NCI-H345 treated with DMSO at 0.1 percent for 48 hours (cell line): ENCODE measurements around the gene IDS.
A peak's percentile ranks its signal among the peaks of the same experiment; 100 is the strongest.
"Not testable (repeated sequence)": the region's sequence is repeated elsewhere in the genome, so short reads cannot be mapped to it uniquely, and the experiment has no call there.

Experiments
- DNase-seq: peaks from one replicate; lab custom pipeline; 2025; ENCODE audit not compliant: unreplicated experiment; lab: John Stamatoyannopoulos, UW

Gene IDS, protein sequence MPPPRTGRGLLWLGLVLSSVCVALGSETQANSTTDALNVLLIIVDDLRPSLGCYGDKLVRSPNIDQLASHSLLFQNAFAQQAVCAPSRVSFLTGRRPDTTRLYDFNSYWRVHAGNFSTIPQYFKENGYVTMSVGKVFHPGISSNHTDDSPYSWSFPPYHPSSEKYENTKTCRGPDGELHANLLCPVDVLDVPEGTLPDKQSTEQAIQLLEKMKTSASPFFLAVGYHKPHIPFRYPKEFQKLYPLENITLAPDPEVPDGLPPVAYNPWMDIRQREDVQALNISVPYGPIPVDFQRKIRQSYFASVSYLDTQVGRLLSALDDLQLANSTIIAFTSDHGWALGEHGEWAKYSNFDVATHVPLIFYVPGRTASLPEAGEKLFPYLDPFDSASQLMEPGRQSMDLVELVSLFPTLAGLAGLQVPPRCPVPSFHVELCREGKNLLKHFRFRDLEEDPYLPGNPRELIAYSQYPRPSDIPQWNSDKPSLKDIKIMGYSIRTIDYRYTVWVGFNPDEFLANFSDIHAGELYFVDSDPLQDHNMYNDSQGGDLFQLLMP

DNA sequence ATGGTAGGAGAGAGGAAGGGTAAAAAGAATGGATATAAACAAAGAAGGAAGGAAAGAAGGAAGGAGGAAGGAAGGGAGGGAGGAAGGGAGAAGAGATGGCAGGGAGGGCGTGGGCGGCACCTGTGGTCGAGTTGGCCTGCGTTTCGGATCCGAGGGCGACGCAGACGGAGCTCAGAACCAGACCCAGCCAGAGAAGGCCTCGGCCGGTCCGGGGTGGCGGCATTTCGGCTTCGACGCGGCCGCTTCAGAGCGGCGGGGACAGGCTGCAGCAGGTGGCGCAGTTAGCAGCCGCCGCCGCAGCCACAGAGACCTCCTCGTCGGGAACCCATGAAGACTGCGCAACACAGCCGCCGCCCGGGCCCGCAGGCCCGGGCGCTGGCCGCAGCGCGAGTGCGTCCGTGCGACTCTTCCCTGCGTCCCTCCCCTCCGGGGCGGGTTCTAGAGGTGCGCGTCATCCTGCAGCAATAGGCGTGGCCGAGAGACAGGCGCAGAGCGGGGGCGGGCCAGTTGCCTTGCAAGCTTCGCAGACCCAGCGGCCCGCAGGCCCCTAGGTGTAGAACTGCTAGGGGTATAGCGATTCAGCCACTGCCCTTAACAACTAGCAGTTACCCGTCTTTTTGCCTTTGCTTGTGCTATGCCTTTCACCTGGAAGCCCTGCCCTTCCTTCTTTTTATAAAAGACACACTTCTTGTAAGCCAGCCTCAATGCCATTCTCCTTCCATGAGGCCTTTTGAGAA lies at the start of gene IDS:
IDS (minus strand) TSS at position 392 of the 737 bp plus-strand sequence; CDS start at position 223, 169 bp downstream.
- peak; percentile 36 for DNase-seq

DNA sequence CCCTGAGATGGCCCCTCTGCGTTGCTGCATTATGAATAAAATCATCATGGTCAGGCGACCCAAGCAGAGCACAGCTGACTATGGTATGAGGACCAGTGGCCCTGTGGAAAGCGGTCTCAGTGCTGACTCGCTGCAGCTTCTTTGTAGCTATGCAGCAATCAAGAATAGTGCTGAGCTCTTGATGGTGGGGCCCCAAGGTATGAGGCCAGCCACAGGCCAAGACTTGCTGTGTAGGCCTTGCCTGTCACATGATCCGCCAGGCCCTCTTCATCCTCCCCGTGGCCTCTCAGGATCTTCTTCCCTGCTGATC lies 46.8 kb upstream of the IDS start:
- DNase-seq: not testable (repeated sequence)

DNA sequence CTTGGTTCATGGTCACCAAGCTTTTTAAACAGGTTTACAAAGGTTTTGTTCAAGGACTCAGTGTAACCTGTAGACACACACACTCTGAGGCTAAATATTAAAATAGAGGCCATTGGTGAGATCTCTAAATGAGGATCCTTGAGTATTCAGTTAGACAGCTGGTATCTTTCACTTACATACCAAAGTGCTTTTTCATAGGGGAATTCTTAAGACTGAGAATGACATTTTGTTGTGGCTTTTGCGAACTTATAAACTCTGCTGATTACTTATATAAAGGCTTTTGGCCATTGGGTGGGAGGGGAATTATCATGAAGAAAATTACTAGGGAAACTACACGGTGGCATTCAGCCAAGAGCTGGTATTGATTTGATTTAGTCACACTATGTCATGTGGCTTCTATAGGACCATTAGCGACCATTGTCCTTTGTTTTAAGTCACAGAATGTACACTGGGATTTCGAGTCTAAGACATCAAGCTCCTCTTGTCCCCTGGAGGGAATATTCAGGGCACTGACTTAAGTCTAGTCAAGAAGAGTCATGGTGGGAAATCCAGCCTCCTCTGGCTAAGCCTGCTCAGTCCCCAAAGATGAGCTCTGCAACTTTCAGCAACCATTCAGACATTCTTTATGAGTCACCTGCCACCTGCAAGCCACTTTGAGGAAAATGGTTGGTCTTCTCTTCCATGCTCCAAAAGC lies 46.3 kb upstream of the IDS start:
- DNase-seq: not testable (repeated sequence)

DNA sequence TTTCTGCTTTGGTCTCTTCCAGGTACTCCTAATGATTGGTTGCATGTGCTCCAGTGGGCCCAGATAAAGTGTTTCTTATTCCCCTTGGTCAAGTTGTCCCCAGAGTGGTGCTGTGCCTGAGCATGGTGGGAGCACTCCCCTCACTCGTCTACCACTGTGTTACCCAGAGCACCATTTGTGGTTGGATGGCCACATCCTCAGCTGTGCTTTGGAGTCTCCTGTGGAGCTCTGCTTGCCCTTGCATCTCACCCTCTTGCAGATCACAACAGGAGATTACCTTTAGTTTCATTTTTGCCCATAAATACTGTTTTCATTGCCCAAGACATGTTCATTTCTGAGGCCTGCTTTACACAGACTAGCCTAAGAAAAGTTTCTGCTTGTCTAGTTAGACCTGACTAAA lies 45.3 kb upstream of the IDS start:
- not testable (repeated sequence) for DNase-seq

DNA sequence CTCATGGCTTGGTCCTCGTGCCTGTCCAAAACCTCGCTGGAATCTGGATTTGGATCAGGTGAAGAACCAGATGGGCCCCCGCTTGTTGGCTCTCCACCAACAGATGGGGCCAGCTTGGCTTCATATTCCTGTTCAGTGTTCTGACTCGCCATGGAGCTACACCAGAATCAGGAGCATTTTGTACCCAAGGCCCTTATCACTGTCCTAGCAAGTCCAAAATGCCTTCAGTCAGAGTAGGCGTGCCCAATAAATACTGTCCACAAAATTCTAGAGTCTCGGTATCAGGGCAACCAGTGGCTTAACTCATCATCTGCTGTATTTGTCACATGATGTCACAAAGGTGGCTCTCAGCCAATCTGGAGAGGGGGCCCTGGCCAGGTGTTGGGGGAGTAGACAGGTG lies 44.6 kb upstream of the IDS start, which contains the start of gene HSFX3:
HSFX3 (minus strand) TSS at position 224 of the 400 bp plus-strand sequence; CDS start at position 152, 72 bp downstream.
- DNase-seq: not testable (repeated sequence)

DNA sequence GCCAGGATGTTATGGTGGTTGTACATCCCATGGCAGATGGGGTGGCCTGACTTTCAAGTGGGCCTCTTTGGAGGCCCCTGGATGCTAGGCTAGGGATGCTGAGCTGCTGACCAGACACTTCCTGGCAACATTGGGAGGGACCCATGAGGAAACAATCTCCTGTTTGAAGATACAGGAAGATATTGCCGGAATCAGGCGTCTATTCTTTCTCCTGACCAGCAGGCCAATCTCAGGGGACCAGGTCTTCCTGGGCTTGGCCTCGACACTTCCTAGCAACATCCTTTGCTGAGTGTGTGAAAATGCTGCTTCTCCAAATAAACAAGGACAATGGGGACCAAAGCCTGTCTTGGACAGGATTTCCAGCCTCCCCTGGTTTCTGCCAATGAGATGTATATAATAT lies 42.7 kb upstream of the IDS start:
- DNase-seq: not testable (repeated sequence)

DNA sequence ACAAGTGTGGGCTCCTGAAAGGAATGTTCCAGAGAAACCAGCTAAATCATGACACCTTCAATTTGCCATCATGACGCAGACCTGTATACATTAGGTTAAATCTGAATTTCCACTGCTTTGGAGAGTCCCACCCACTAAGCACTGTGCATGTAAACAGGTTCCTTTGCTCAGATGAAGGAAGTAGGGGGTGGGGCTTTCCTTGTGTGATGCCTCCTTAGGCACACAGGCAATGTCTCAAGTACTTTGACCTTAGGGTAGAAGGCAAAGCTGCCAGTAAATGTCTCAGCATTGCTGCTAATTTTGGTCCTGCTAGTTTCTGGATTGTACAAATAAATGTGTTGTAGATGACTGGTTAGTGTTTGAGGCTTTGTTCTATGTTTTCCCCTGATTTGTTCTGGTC lies 41.9 kb upstream of the IDS start:
- not testable (repeated sequence) for DNase-seq

DNA sequence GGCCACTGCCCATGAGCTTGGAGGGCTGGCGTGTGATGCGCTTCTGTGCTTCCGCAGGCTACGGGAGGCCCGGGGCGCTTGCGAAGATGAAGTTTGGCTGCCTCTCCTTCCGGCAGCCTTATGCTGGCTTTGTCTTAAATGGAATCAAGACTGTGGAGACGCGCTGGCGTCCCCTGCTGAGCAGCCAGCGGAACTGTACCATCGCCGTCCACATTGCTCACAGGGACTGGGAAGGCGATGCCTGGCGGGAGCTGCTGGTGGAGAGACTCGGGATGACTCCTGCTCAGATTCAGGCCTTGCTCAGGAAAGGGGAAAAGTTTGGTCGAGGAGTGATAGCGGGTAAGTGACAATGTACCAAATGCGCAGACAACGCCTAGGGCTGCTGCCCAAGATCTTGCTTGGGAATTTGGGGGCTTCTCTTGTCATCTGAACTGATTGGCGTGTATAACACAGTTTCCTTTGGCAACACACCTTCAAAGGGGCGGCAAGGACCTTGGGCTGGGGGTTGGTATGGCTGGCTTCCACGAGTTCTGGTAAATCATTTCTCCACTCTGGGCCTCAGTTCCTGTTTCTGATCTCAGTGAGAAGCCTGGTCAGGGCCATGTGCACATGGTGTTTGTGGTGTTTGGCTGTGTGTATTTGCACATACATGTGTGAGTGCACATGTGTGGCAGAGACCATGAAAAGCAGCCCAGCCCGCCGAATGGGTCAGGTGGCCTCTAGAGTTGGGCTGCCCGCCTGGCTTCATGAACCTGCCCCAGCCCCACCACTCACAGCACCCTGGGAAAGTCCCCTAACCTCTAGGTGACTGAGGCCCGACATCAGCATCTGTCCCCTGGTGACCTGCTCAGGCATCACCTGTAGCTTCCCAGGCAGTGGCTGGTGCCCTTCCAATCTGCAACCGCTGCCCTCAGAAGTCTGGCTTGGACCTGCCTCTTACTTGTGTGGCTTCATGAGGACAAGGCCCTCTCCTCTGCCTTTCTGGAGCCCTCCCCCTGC lies 40.7 kb upstream of the IDS start:
- DNase-seq: not testable (repeated sequence)

DNA sequence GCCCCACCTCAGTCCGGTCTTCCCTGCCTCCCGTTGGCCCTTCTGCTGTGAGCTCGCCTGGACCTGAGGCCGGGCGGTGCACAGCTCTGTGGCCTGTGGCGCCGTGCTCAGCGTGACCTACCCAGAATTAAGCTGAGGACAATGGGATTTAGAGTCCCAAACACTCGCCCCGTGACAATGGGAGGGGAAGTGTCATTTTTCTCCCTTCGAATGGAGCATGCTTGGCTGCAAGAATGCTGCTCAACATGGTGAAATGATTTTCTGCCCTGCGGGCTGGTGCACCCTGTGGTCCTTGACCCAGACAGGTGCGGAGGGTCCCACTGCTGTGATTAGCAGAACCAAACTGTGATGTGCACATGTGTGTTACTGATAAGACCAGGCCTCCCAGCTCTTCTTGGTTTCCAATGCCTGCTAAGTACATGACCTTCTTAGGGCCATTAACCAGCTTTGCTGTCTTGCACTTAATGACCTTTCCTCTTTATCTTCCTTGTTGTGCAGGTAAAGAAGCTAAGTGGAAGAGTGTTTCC lies 36.5 kb upstream of the IDS start:
- no peak for DNase-seq

DNA sequence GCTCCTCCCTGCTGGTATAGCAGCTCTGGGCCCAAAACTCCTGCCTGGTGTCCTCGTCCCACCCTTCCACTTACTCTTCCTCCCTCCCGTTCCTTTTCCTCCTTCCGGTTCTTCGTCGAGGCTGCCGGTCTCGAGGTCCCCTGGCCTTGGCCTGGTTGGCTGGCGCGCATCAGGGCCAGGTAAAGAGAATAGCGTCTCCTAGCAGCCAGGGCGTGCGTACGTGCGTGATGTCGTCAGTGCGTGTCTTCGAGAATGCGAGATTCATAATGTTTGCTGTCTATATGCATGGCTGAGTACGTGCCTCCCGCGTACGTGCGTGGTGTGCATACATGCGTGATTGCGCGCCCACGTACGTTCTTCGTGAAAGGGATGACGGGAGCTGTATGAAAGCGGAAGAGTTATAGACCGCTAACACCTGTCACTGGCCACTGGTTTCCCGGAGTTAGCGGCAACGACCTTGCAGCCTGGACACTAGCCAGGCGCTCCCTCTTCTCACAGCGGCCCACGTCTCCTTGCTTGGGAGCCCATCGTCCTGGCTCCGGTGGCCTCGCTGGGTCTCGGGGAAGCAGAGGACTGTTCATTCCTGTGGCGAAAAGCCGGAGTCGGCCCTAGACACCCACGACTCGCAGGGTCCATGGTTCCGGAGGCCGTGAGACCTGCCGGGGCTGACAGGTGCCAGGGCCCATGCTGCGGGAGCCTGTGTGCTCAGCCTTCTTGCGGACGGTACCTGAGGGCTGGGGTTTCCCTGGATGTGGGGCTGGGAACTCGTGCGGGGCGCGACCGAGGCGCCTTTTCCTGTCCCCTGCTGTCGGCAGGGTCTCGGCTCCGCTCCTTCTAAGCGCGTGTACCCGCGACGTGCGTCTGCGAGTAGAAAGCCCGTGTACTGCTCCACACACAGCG lies 35.8 kb upstream of the IDS start, which contains the start of gene EOLA1:
EOLA1 (plus strand) TSS at position 392 of the 900 bp plus-strand sequence. CDS start 4,619 bp downstream, outside the sequence.
- peak; percentile 78 for DNase-seq

DNA sequence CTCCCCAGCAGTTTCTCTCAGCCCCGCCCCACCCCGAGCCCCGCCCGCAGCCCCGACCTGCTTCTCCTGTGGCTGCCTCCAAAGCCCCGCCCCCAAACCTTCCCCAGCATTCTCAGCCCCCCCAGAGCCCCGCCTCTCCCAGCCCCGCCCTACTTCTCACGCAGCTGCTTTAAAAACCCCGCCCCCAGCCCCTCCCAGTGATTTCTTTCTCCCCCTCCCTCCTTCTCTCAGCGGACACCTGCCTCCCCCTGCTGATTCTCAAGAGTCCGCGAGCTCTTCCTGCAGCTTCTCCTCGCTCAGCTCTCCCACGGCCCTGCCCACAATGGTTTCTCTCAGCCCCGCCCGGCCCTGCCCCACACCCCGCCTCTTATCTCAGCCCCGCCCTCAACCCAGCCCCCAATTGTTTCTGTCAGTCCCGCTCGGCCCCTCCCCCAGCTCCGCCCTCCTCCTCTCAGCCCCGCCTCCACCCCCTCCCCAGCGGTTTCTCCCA lies 35.1 kb upstream of the IDS start:
- peak; percentile 77 for DNase-seq

DNA sequence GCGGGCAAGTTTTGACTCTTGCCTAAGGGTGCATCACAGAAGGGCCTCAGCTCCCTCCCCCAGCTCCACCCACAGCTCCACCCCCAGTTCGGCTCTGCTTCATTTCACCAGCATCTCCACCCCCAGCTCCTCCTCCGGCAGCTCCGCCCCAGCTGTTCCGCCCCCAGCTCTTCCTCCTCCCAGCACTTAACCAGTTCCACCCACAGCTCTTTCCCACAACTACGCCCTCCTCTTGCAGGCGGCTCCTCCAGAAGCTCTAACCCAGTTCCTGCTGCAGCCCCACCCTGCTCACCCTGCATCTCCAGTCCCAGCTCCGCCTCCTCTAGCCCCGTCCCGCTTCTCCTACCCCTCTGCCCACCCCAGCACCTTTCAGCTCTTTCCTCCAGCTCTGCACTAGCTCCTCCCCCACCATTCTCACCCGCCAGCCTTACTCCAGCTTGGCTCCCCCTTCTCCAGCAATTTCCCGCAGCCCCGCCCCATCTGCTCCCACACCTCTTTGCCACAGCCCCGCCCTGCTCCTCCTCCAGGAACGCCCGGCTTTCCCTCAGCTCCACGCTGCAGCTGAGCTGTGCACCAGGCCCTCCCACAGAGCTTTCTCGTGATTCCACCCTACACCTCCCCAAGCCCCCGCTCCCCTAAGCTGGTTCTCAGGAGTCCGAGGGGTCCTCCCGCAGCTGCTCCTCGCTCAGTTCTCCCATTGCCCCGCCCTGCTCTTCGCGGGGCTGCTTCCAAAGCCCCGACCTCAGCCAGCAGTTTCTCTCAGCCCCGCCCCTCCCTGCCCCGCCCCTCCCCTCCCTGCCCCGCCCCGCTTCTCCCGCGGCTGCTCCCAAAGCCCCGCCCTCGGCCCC lies 34.4 kb upstream of the IDS start:
- peak; percentile 88 for DNase-seq

DNA sequence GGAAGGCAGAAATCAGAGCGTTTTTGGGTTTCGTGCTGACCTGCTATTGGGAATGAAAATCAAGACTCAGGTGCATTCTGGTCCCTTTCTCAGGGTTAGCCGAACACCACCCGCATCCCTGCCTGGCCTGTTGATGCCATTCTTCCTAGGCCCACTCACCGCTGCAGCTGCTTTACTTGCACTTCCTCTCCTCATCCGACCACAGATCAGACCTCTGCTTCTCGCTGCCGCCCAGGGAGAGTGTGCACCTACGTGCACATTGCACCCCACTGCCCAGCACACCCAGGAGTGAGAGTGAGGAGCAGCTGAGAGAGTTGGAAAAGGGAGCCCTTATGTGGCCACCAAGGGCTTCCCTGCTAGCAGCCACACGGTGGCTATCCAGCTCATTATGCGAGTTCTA lies 32.4 kb upstream of the IDS start:
- not testable (repeated sequence) for DNase-seq

DNA sequence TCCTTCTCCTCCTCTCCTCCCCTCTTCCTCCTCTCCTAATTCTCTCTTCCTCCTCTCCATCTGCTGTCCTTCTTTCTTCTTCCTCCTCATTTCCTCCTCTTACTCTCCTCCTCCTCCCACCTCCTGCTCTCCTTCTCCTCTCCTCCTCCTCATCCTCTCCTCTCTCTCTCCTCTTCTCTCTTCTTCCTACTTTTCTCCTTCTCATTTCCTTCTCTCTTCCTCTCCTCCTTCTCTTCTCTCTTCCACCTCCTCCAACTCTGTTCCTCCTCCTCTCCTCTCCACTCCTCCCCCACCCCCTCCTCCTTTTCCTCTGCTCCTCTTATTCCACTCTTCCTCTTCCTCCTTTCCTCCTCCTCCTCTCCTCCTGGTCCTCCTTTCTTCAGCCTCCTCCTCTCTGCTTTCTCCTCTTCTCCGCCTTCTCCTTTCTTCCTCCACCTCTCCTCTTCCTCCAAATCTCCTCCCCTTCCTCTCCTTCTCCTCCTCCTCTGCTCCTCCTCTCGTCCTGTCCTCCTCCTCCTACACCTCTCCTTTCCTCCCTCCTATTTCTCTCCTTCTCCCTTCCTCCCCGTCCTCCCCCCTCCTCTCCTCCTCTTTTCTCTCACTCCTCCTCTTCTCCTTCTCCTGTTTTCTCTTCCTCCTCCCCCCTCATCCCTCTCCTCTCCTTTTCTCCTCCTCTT lies 30.0 kb upstream of the IDS start:
- not testable (repeated sequence) for DNase-seq

DNA sequence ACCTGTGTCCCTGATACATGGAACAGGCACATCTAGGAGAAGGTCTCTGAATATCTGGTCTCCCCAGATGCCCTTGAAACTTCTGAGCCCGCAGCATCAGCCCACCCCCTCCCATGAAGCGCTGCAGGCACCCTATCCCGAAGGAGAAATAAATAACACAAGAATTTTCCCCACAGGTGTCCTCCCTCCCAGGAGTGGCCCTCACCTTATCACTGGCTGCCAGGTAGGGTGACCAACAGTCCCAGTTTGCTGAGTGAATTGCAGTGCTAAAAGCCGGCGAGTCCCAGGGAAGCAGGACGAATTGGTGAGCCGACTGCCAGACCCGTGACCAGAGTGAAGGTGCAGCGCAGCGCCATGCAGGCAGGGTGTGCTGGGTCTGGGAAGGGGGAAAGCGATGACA lies 28.9 kb upstream of the IDS start:
- not testable (repeated sequence) for DNase-seq

DNA sequence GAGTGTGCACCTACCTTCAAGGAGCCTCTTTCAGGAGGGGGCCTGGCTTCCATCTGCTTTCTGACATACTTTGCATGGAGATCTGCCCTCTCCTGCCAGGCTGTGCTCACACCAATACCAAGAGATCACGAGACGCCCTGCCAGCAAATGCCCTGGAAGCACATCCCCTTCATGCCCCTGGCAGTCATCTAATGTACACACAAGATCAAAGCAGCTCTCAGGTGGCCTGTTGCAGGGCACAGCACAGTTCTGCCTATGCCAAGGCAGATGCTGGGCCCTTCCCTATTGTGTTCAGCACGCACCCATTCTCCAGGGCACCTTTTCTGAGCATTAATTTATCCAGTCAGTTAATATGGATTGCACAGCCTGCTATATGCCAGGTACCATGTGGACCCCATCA lies 27.8 kb upstream of the IDS start:
- not testable (repeated sequence) for DNase-seq

DNA sequence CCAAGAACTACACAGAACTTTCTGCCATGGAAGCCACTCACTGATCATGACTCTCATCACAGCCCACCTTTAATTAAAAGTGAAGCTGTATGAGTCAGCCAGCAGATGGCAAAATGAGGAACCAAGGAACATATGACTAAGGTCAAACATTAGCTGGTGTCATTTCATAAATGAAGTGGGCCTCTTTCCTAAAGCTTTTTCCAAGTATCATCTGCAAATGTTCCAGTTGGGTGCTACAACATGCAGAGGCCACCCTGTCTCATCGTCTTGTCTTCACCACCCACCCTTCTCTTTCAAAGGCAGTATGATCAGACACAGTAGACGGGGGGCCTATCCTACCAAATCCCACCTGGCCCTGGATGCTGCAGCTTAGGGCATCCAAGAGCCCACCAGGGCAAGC lies 26.5 kb upstream of the IDS start:
- DNase-seq: no peak
